IMR-90 (cell line): Measurements from ENCODE around the gene SH2D5. TPM values are rescaled to one million over a fixed set of nuclear protein-coding genes. Genes with fewer than 3 reads are reported as not detected.

ENCODE experiments used
- ATAC-seq: fragments of 200-7000 bp; cut with Tn5 transposase; 2 replicates; pipeline ENCODE4 v1.9.1; 2020; ENCODE audit warnings: low read depth, mild to moderate bottlenecking, moderate library complexity
- BruUV-seq: library from RNA; stranded (reverse); fragments of 400-500 nt; replicated peaks from 2 replicates; lab custom pipeline; 2021; lab: Mats Ljungman, UMichigan
- CTCF ChIA-PET: fragments of 300-600 bp; formaldehyde crosslinking; extraction: SDS; loops from one replicate; lab custom pipeline; 2021; ENCODE audit warnings: antibody characterized with exemption; lab: Yijun Ruan, JAX
- POLR2A ChIA-PET: fragments of 300-600 bp; sonication (Branson Sonifier 250); formaldehyde crosslinking; loops from one replicate; lab custom pipeline; 2022; ENCODE audit warnings: antibody characterized with exemption; ENCODE audit not compliant: unreplicated experiment; lab: Charles Lee
- DNase-seq: peaks from one replicate; pipeline ENCODE4 v3.0.0; 2013
- H2AFZ ChIP-seq: replicated peaks from 2 replicates; pipeline ENCODE3; 2013; ENCODE audit warnings: low read length, mild to moderate bottlenecking; ENCODE audit not compliant: poor library complexity
- H2AK5ac ChIP-seq: 2 replicates; pipeline ENCODE4 v1.6.1; 2013; ENCODE audit warnings: low read depth, low read length, inconsistent platforms
- H2AK9ac ChIP-seq: replicated peaks from 2 replicates; pipeline ENCODE3; 2013; ENCODE audit warnings: mild to moderate bottlenecking, low read depth, low read length, moderate library complexity; ENCODE audit not compliant: poor library complexity
- H2BK120ac ChIP-seq: 2 replicates; pipeline ENCODE4 v1.6.1; 2013; ENCODE audit warnings: low read depth, low read length, inconsistent platforms
- H2BK15ac ChIP-seq: 3 replicates; pipeline ENCODE4 v1.6.1; 2013; ENCODE audit warnings: low read depth, low read length, inconsistent platforms
- H2BK20ac ChIP-seq: 2 replicates; pipeline ENCODE4 v1.6.1; 2013; ENCODE audit warnings: low read depth, mild to moderate bottlenecking, inconsistent platforms, low read length, moderate library complexity
- H2BK5ac ChIP-seq: 2 replicates; pipeline ENCODE4 v1.6.1; 2013; ENCODE audit warnings: mild to moderate bottlenecking, low read depth, low read length, inconsistent platforms; ENCODE audit not compliant: poor library complexity, severe bottlenecking
- H3K14ac ChIP-seq: replicated peaks from 2 replicates; pipeline ENCODE4 v1.6.1; 2013; ENCODE audit warnings: low read depth, low read length, inconsistent platforms
- H3K18ac ChIP-seq: 2 replicates; pipeline ENCODE4 v1.6.1; 2013; ENCODE audit warnings: low read depth, low read length, control low read depth
- H3K23ac ChIP-seq: 2 replicates; pipeline ENCODE4 v1.6.1; 2013; ENCODE audit warnings: low read depth, low read length, inconsistent platforms
- H3K27ac ChIP-seq: 2 replicates; pipeline ENCODE4 v1.5.1; 2013; ENCODE audit warnings: mild to moderate bottlenecking, control low read depth, low read length; ENCODE audit not compliant: insufficient read depth
- H3K27me3 ChIP-seq: 2 replicates; pipeline ENCODE4 v1.6.1; 2013; ENCODE audit warnings: low read length; ENCODE audit not compliant: control insufficient read depth, insufficient read depth
- H3K36me3 ChIP-seq: 2 replicates; pipeline ENCODE4 v1.6.1; 2013; ENCODE audit warnings: low read length, mixed read lengths; ENCODE audit not compliant: control insufficient read depth, insufficient read depth
- H3K4ac ChIP-seq: 2 replicates; pipeline ENCODE4 v1.6.1; 2013; ENCODE audit warnings: low read depth, low read length, inconsistent platforms
- H3K4me1 ChIP-seq: 2 replicates; pipeline ENCODE4 v1.6.1; 2013; ENCODE audit warnings: low read length, mixed read lengths; ENCODE audit not compliant: control insufficient read depth, insufficient read depth
- H3K4me2 ChIP-seq: 2 replicates; pipeline ENCODE4 v1.6.1; 2013; ENCODE audit warnings: low read depth, mild to moderate bottlenecking, control low read depth, low read length, moderate library complexity
- H3K4me3 ChIP-seq: 2 replicates; pipeline ENCODE4 v1.5.1; 2013; ENCODE audit warnings: low read depth, mild to moderate bottlenecking, control low read depth, low read length, moderate library complexity; ENCODE audit not compliant: insufficient read depth
- H3K56ac ChIP-seq: 2 replicates; pipeline ENCODE4 v1.6.1; 2013; ENCODE audit warnings: low read length, inconsistent platforms; ENCODE audit not compliant: insufficient read depth; ENCODE audit errors: extremely low read depth
- H3K79me1 ChIP-seq, 2 experiments: 2 replicates each; pipeline ENCODE4 v1.6.1; 2013; ENCODE audit warnings: low read length in 2 of 2, inconsistent platforms in 1 of 2, low read depth in 1 of 2
- H3K9ac ChIP-seq: 2 replicates; pipeline ENCODE4 v1.6.1; 2013; ENCODE audit warnings: low read depth, low read length, control low read depth
- H3K9me1 ChIP-seq: 2 replicates; pipeline ENCODE4 v1.6.1; 2013; ENCODE audit warnings: low read length, inconsistent platforms; ENCODE audit not compliant: insufficient read depth
- H3K9me3 ChIP-seq: 2 replicates; pipeline ENCODE4 v1.6.1; 2013; ENCODE audit warnings: low read length; ENCODE audit not compliant: control insufficient read depth, insufficient read depth
- H4K20me1 ChIP-seq: 2 replicates; pipeline ENCODE4 v1.6.1; 2013; ENCODE audit warnings: low read length, inconsistent platforms; ENCODE audit not compliant: insufficient read depth
- H4K5ac ChIP-seq: 2 replicates; pipeline ENCODE4 v1.6.1; 2013; ENCODE audit warnings: mild to moderate bottlenecking, low read depth, low read length, control low read depth
- H4K8ac ChIP-seq, 2 experiments: 2 replicates each; pipeline ENCODE4 v1.6.1; 2013; ENCODE audit warnings: low read depth in 2 of 2, low read length in 2 of 2, control low read depth in 1 of 2, inconsistent platforms in 1 of 2
- H4K91ac ChIP-seq: 2 replicates; pipeline ENCODE4 v1.6.1; 2013; ENCODE audit warnings: low read depth, low read length, inconsistent platforms; ENCODE audit not compliant: insufficient read depth
- BHLHE40 ChIP-seq: fragments of 150-350 bp; IDR thresholded peaks from 2 replicates; pipeline ENCODE4 v1.6.1; 2016; ENCODE audit warnings: mild to moderate bottlenecking, low read depth, low read length
- CEBPB ChIP-seq: IDR thresholded peaks from 2 replicates; pipeline ENCODE4 v1.6.1; 2012; ENCODE audit warnings: low read depth, low read length, improper control_type of control experiment
- CHD1 ChIP-seq: IDR thresholded peaks from 2 replicates; pipeline ENCODE4 v1.6.1; 2012; ENCODE audit warnings: low read depth, low read length, improper control_type of control experiment
- FOS ChIP-seq: fragments of 150-350 bp; IDR thresholded peaks from 2 replicates; pipeline ENCODE4 v1.6.1; 2016; ENCODE audit warnings: low read depth, low read length
- MAFK ChIP-seq: IDR thresholded peaks from 2 replicates; pipeline ENCODE4 v1.6.1; 2012; ENCODE audit warnings: low read depth, low read length, improper control_type of control experiment
- MAZ ChIP-seq: IDR thresholded peaks from 2 replicates; pipeline ENCODE4 v1.6.1; 2012; ENCODE audit warnings: low read depth, mild to moderate bottlenecking, low read length, improper control_type of control experiment, moderate library complexity, borderline replicate concordance
- MXI1 ChIP-seq: IDR thresholded peaks from 2 replicates; pipeline ENCODE4 v1.6.1; 2012; ENCODE audit warnings: low read depth, mild to moderate bottlenecking, low read length, moderate library complexity, borderline replicate concordance
- NFE2L2 ChIP-seq: fragments of 150-350 bp; IDR thresholded peaks from 2 replicates; pipeline ENCODE4 v1.6.1; 2016; ENCODE audit warnings: low read depth, mild to moderate bottlenecking, low read length
- POLR2A ChIP-seq: IDR thresholded peaks from 2 replicates; pipeline ENCODE4 v1.6.1; 2012; ENCODE audit warnings: mild to moderate bottlenecking, low read depth, low read length
- RAD21 ChIP-seq: IDR thresholded peaks from 2 replicates; pipeline ENCODE4 v1.6.1; 2012; ENCODE audit warnings: low read length, improper control_type of control experiment
- RCOR1 ChIP-seq: IDR thresholded peaks from 2 replicates; pipeline ENCODE4 v1.6.1; 2012; ENCODE audit warnings: mild to moderate bottlenecking, low read length, improper control_type of control experiment; ENCODE audit not compliant: insufficient replicate concordance
- RFX5 ChIP-seq: IDR thresholded peaks from 2 replicates; pipeline ENCODE4 v1.8.0; 2012; ENCODE audit warnings: low read depth, mild to moderate bottlenecking, low read length, moderate library complexity
- SMC3 ChIP-seq: fragments of 150-350 bp; IDR thresholded peaks from 2 replicates; pipeline ENCODE4 v1.6.1; 2016; ENCODE audit warnings: low read depth, mild to moderate bottlenecking, antibody characterized with exemption, low read length, moderate library complexity
- WGBS, 2 experiments: methylation state at CpG; one replicate each; pipeline versions ENCODE4 v1.1.5 to v1.1.7; 2013; ENCODE audit warnings: missing lambda C conversion rate in 2 of 2; ENCODE audit not compliant: insufficient read length in 1 of 2; ENCODE audit errors: extremely low coverage in 2 of 2; 5-methylcytosine and 5-hydroxymethylcytosine counted together
- dilution Hi-C: fragments of 300-500 bp; cut with HindIII; formaldehyde crosslinking; loops from one replicate; pipeline ENCODE4 v1.14.3; 2018; ENCODE audit warnings: low sequenced_read_pairs; ENCODE audit not compliant: unreplicated experiment
- in situ Hi-C: fragments of 300-500 bp; cut with MboI; formaldehyde crosslinking; loops from 3 replicates; pipeline ENCODE4 v1.14.3; 2019; ENCODE audit warnings: low sequenced_read_pairs, inconsistent platforms, mixed read lengths
- intact Hi-C: fragments of 100-400 bp; cut with micrococcal nuclease; formaldehyde crosslinking; loops from 2 replicates; pipeline ENCODE4 v1.10.0; 2022
- polyA plus RNA-seq, 3 experiments: library from polyadenylated mRNA; depleted of rRNA; stranded (reverse); fragments of >200 nt; gene quantifications; 2 replicates each; pipeline ENCODE4 v1.2.3, GENCODE V29; 2012; ENCODE audit warnings: low replicate concordance in 1 of 3
- total RNA-seq: library from RNA; depleted of rRNA; stranded (reverse); fragments of >200 nt; gene quantifications from 2 replicates; pipeline ENCODE4 v1.2.3, GENCODE V29; 2012
- TF ChIP-seq, protein P1 (sequence below): fragments of 150-350 bp; IDR thresholded peaks from 2 replicates; pipeline ENCODE4 v1.6.1; 2017; ENCODE audit warnings: mild to moderate bottlenecking, antibody characterized with exemption, low read length, low read depth
- TF ChIP-seq, protein P2 (sequence below): fragments of 150-350 bp; IDR thresholded peaks from 2 replicates; pipeline ENCODE4 v1.6.1; 2016; ENCODE audit warnings: low read depth, mild to moderate bottlenecking, low read length, moderate library complexity, borderline replicate concordance
- TF ChIP-seq, protein P3 (sequence below): conservative IDR thresholded peaks from 2 replicates; pipeline ENCODE4 v1.5.1; 2012; ENCODE audit warnings: mild to moderate bottlenecking, low read depth, low read length, improper control_type of control experiment

SH2D5 gene
- total and polyA plus RNA-seq, 2 of the 4 experiments (the other 2 are of a cell fraction) = 7.2 to 14.4 TPM

- BruUV-seq = no TSS peak
- Histone ChIP-seq H3K79me1 (no peaks in the 10 kb centered on the region), H3K4me1 (no peaks in the 10 kb centered on the region), H4K91ac (no peak overlapping the region), H2BK120ac (no peak overlapping the region), H3K36me3 (peaks cover 7% of the 10 kb centered on the region), H3K9me1 (no peaks in the 10 kb centered on the region), H3K14ac (no peak overlapping the region), H2BK15ac (no peak overlapping the region), H3K9ac (no peak overlapping the region), H3K9me3 (no peaks in the 10 kb centered on the region), H2AK9ac (no peak overlapping the region), H2AFZ (no peak overlapping the region), H4K5ac (no peak overlapping the region), H3K27ac (no peak overlapping the region), H3K4ac (no peak overlapping the region), H4K8ac (no peak overlapping the region), H3K4me2 (no peak overlapping the region), H2BK5ac (no peak overlapping the region), H3K23ac (no peak overlapping the region), H4K20me1 (no peaks in the 10 kb centered on the region), H3K27me3 (no peaks in the 10 kb centered on the region), H3K4me3 (no peak overlapping the region), H3K18ac (no peak overlapping the region), H2BK20ac (no peak overlapping the region), H2AK5ac (no peak overlapping the region), H3K56ac (no peak overlapping the region)
- CTCF ChIA-PET = no interaction called here
- ATAC-seq = no peak
- 80% methylated on average over 9 of the region's 13 CpGs; no CpG with 5 or more reads in 1 of the 2 experiments for WGBS, 2 experiments
- in situ Hi-C loops = loop anchor here (25.0 kb wide), 1 partner anchor 678 kb away; no protein-coding TSS in a partner anchor
- dilution Hi-C loops = no loop called here
- POLR2A ChIA-PET = interaction anchor here (0.5 kb wide), 1 partner anchor 1296 kb away, joined by 3 read pairs; no protein-coding TSS in a partner anchor
- no peak for DNase-seq
- TF ChIP-seq POLR2A (no peak), FOS (no peak), RFX5 (no peak), CEBPB (no peak), BHLHE40 (no peak), RAD21 (no peak), MXI1 (no peak), NFE2L2 (no peak), CHD1 (no peak), MAFK (no peak), SMC3 (no peak), MAZ (no peak), RCOR1 (no peak)
- TF ChIP-seq, protein P1, sequence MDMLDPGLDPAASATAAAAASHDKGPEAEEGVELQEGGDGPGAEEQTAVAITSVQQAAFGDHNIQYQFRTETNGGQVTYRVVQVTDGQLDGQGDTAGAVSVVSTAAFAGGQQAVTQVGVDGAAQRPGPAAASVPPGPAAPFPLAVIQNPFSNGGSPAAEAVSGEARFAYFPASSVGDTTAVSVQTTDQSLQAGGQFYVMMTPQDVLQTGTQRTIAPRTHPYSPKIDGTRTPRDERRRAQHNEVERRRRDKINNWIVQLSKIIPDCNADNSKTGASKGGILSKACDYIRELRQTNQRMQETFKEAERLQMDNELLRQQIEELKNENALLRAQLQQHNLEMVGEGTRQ = no peak
- TF ChIP-seq, protein P2, sequence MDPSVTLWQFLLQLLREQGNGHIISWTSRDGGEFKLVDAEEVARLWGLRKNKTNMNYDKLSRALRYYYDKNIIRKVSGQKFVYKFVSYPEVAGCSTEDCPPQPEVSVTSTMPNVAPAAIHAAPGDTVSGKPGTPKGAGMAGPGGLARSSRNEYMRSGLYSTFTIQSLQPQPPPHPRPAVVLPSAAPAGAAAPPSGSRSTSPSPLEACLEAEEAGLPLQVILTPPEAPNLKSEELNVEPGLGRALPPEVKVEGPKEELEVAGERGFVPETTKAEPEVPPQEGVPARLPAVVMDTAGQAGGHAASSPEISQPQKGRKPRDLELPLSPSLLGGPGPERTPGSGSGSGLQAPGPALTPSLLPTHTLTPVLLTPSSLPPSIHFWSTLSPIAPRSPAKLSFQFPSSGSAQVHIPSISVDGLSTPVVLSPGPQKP = no peak
- TF ChIP-seq, protein P3, sequence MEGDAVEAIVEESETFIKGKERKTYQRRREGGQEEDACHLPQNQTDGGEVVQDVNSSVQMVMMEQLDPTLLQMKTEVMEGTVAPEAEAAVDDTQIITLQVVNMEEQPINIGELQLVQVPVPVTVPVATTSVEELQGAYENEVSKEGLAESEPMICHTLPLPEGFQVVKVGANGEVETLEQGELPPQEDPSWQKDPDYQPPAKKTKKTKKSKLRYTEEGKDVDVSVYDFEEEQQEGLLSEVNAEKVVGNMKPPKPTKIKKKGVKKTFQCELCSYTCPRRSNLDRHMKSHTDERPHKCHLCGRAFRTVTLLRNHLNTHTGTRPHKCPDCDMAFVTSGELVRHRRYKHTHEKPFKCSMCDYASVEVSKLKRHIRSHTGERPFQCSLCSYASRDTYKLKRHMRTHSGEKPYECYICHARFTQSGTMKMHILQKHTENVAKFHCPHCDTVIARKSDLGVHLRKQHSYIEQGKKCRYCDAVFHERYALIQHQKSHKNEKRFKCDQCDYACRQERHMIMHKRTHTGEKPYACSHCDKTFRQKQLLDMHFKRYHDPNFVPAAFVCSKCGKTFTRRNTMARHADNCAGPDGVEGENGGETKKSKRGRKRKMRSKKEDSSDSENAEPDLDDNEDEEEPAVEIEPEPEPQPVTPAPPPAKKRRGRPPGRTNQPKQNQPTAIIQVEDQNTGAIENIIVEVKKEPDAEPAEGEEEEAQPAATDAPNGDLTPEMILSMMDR = no peak
- intact Hi-C loops = no loop called here
Observed at GRCh38 chr1:20684050-20684620, 48.4 kb downstream of the SH2D5 start.
